Upper lobe of left lung (tissue), 6 donors: Measurements from ENCODE around the gene PLCB4. TPM values are rescaled to one million over a fixed set of nuclear protein-coding genes. Genes with fewer than 3 reads are reported as not detected.

Experiments used
- ATAC-seq, 2 donors: fragments of 200-7000 bp; cut with Tn5 transposase; one replicate each; pipeline ENCODE4 v1.9.1; 2022; ENCODE audit warnings: mild to moderate bottlenecking in 2 of 2, moderate library complexity in 2 of 2; ENCODE audit not compliant: low FRiP score in 2 of 2
- DNase-seq, 2 donors: peaks; one replicate each; pipeline ENCODE4 v3.0.0-alpha.2; 2019 to 2020
- H3K27ac ChIP-seq, 4 donors: fragments of 200-600 bp; sonication (generic); one replicate each; pipeline ENCODE4 v1.5.1; 2016 to 2019
- H3K27me3 ChIP-seq, 4 donors: fragments of 200-600 bp; sonication (generic); one replicate each; pipeline ENCODE4 v1.5.1; 2017 to 2019
- H3K36me3 ChIP-seq, 4 donors: fragments of 200-600 bp; sonication (generic); one replicate each; pipeline ENCODE4 v1.5.1; 2016 to 2019
- H3K4me1 ChIP-seq, 4 donors: fragments of 200-600 bp; sonication (generic); one replicate each; pipeline ENCODE4 v1.5.1; 2018 to 2019
- H3K4me3 ChIP-seq, 4 donors: fragments of 200-600 bp; sonication (generic); one replicate each; pipeline ENCODE4 v1.5.1; 2017 to 2019; ENCODE audit warnings: mild to moderate bottlenecking in 2 of 4, moderate library complexity in 1 of 4
- H3K9me3 ChIP-seq, 4 donors: fragments of 200-600 bp; sonication (generic); one replicate each; pipeline ENCODE4 v1.5.1; 2018 to 2019
- CTCF ChIP-seq, 6 experiments: fragments of 450-650 bp in 4 of 6; fragments of 200-600 bp in 2 of 6; sonication (generic) in 2 of 6; IDR thresholded peaks; one replicate each; pipeline ENCODE4 v1.5.1; 2016 to 2019; ENCODE audit warnings: antibody characterized with exemption in 6 of 6
- EP300 ChIP-seq, 4 donors: sonication (generic); formaldehyde crosslinking; IDR thresholded peaks; one replicate each; pipeline ENCODE4 v1.5.1; 2017; ENCODE audit warnings: antibody characterized with exemption in 4 of 4, control low read depth in 2 of 4
- POLR2A ChIP-seq, 4 donors: fragments of 450-650 bp; IDR thresholded peaks; one replicate each; pipeline ENCODE4 v1.5.1; 2016 to 2017; ENCODE audit warnings: antibody characterized with exemption in 4 of 4, mild to moderate bottlenecking in 2 of 4
- POLR2AphosphoS5 ChIP-seq, 2 donors: sonication (generic); formaldehyde crosslinking; IDR thresholded peaks; one replicate each; pipeline ENCODE4 v1.5.1; 2017; ENCODE audit warnings: antibody characterized with exemption in 2 of 2
- WGBS, 2 donors: methylation state at CpG; one replicate each; pipeline ENCODE4 v1.1.5; 2017 to 2018; 5-methylcytosine and 5-hydroxymethylcytosine counted together
- total RNA-seq, 6 donors: library from RNA; depleted of rRNA in 4 of 6; stranded (reverse); fragments of >200 nt in 4 of 6; gene quantifications; one replicate each; pipeline versions ENCODE4 v1.1.0 to v1.2.1, GENCODE V29; 2016 to 2021
- donor health status: DM: no; HTN: no; CAD: no; lungs with moderate emphysema.
- donor health status: DM: no; HTN: yes; CAD: no; lungs with severe emphysema.

PLCB4 gene
- total RNA-seq, 6 donors from 2014 or later: 5.7 to 15.2 (median 8.2) TPM

DNA sequence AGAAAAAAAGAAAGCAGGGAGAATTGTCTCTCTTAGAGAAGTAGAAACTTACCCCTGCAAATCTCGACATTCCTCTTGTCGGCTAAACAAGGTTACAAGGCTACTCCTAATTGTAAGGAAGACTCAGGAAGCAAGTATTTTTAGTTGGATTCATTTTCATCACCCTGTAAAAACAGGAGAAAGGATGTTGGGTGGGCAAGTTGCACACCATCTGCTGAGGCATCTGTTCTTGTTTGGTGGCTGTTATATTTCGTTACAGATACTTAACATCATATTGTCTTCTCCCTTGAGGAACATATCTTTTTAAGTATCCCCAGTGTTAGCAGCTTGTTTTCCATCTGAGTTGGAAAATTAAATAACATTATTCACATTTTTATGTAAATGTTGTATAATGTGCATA is 187.5 kb downstream of the PLCB4 start:
- H3K4me1 ChIP-seq: peaks cover 0 to 11% (median 2%) of the 10 kb centered on the region in 4 donors
- no peak for ATAC-seq
- no peaks in the 10 kb centered on the region for H3K9me3 ChIP-seq
- H3K27ac ChIP-seq: no peak overlapping the region
- no peaks in the 10 kb centered on the region for H3K36me3 ChIP-seq
- H3K27me3 ChIP-seq: no peaks in the 10 kb centered on the region
- TF ChIP-seq EP300 (IDR thresholded peaks at IDR 0.05) (no peak), POLR2A (IDR thresholded peaks at IDR 0.05) (no peak), CTCF (IDR thresholded peaks at IDR 0.05) (no peak), POLR2AphosphoS5 (IDR thresholded peaks at IDR 0.05) (no peak)
- no peak overlapping the region for H3K4me3 ChIP-seq
- WGBS, 2 donors: 80 to 83% methylated on average over 3 of the region's 3 CpGs
- no peak for DNase-seq

- Histone ChIP-seq H3K4me3 (no peak overlapping the region), H3K36me3 (no peaks in the 10 kb centered on the region), H3K27ac (no peak overlapping the region), H3K4me1 (peaks cover 5 to 30% (median 11%) of the 10 kb centered on the region in 4 donors), H3K27me3 (no peaks in the 10 kb centered on the region), H3K9me3 (no peaks in the 10 kb centered on the region)
- DNase-seq: no peak
- ATAC-seq: no peak
- TF ChIP-seq POLR2A (IDR thresholded peaks at IDR 0.05): no peak
- no peak for TF ChIP-seq EP300 (IDR thresholded peaks at IDR 0.05)
- no peak for TF ChIP-seq POLR2AphosphoS5 (IDR thresholded peaks at IDR 0.05)
- TF ChIP-seq CTCF (IDR thresholded peaks at IDR 0.05): no peak
- WGBS, 2 donors: 43 to 44% methylated on average over 1 of the region's 1 CpG
Measured at GRCh38 chr20:9258901-9259300, 190.0 kb downstream of the PLCB4 start.

GRCh38 chr20:9260027-9260426 is 191.1 kb downstream of the PLCB4 start:
- H3K4me3 ChIP-seq: no peak overlapping the region
- TF ChIP-seq CTCF (IDR thresholded peaks at IDR 0.05) (no peak), POLR2AphosphoS5 (IDR thresholded peaks at IDR 0.05) (no peak), POLR2A (IDR thresholded peaks at IDR 0.05) (no peak), EP300 (IDR thresholded peaks at IDR 0.05) (no peak)
- DNase-seq: no peak
- ATAC-seq: no peak
- H3K4me1 ChIP-seq: peaks cover 5 to 31% (median 11%) of the 10 kb centered on the region in 4 donors
- H3K27ac ChIP-seq: no peak overlapping the region
- H3K36me3 ChIP-seq: no peaks in the 10 kb centered on the region
- no peaks in the 10 kb centered on the region for H3K27me3 ChIP-seq
- no peaks in the 10 kb centered on the region for H3K9me3 ChIP-seq

- Histone ChIP-seq H3K27ac (no peak overlapping the region), H3K27me3 (no peaks in the 10 kb centered on the region), H3K36me3 (no peaks in the 10 kb centered on the region), H3K4me1 (peaks cover 5 to 31% (median 11%) of the 10 kb centered on the region in 4 donors), H3K4me3 (no peak overlapping the region), H3K9me3 (no peaks in the 10 kb centered on the region)
- TF ChIP-seq EP300 (IDR thresholded peaks at IDR 0.05) (no peak), POLR2AphosphoS5 (IDR thresholded peaks at IDR 0.05) (no peak), CTCF (IDR thresholded peaks at IDR 0.05) (no peak), POLR2A (IDR thresholded peaks at IDR 0.05) (no peak)
- DNase-seq: no peak
- WGBS, 2 donors: 92 to 93% methylated on average over 2 of the region's 2 CpGs
- ATAC-seq: no peak
Measured at GRCh38 chr20:9261781-9262180, 192.9 kb downstream of the PLCB4 start.

- H3K36me3 ChIP-seq: no peaks in the 10 kb centered on the region
- no peaks in the 10 kb centered on the region for H3K27me3 ChIP-seq
- peak overlapping the region in 1 of 4 donors; percentile 4 for H3K4me3 ChIP-seq
- DNase-seq (no peak), ATAC-seq (no peak)
- TF ChIP-seq POLR2A (IDR thresholded peaks at IDR 0.05): no peak
- TF ChIP-seq EP300 (IDR thresholded peaks at IDR 0.05): peak in 1 of 4 donors; percentile 14
- TF ChIP-seq POLR2AphosphoS5 (IDR thresholded peaks at IDR 0.05): no peak
- peak overlapping the region; percentile 14 to 65 (median 38) for H3K27ac ChIP-seq
- H3K9me3 ChIP-seq: no peaks in the 10 kb centered on the region
- 19 to 23% methylated on average over 3 of the region's 3 CpGs for WGBS, 2 donors
- H3K4me1 ChIP-seq: peaks cover 5 to 31% (median 11%) of the 10 kb centered on the region in 4 donors
Measured at GRCh38 chr20:9262653-9263194, 193.8 kb downstream of the PLCB4 start.
